ENCODE measurements around the gene TAL1.
"Not testable (repeated sequence)": the region's sequence is repeated elsewhere in the genome, so short reads cannot be mapped to it uniquely, and the experiment has no call there.

TAL1 gene

DNA sequence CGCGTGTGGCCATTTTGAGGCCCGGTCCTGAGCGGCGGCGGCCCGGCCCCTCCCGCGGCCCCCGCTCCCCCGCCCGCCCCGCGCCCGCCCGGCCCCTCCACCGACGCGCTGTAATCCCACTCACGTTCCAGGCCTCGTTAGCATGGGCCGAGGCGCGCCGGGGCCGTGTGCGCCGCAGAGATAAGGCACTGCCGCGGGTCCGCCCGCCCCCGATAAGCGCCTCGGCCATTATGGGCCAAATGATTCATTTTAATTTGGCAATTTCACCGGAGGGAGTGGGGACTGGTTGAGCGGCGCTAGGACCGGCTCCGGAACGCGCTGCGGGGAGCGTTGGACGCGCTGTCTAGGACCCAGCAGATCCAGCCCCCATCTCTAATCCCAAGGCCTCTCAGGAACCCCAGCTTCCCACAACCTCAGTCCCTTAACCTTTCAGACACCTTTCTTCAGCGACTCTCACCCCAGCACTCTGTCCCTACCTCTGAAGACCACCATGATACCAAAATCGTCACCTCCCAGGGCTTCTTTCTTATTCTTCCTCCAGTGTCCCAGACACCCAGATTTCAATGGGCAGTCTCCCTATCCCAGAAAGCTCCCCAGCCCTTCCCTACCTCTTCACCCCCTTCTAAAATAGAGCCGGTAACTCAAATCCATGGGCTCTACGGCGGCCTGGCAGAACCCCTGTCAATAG is at the start of gene TAL1:
Gene TAL1 (minus strand): TSS at position 39 of the 688 bp plus-strand sequence. CDS start 6,337 bp downstream, outside the sequence.
- Histone ChIP-seq H3K4me1 (ENCODE audit: insufficient read depth, low read length) (0 out of 2 replicates have a peak, but pooled peaks cover 6% of the 10 kb centered on the region), H3K9me3 (ENCODE audit: control insufficient read depth, insufficient read depth, low read length) (no peaks in the 10 kb centered on the region), H3K9ac (ENCODE audit: low read depth, low read length) (peak within 1 kb of the TSS; percentile 43; the same call in 1 of the 2 replicates), H3K36me3 (ENCODE audit: insufficient read depth, low read length) (no peaks in the 10 kb centered on the region)

- Histone ChIP-seq H3K9ac (ENCODE audit: low read depth, low read length) (no peak overlapping the region), H3K4me1 (ENCODE audit: insufficient read depth, low read length) (no peaks in the 10 kb centered on the region), H3K36me3 (ENCODE audit: insufficient read depth, low read length) (peaks cover 16% of the 10 kb centered on the region), H3K9me3 (ENCODE audit: control insufficient read depth, insufficient read depth, low read length) (no peaks in the 10 kb centered on the region)
Measured at GRCh38 chr1:47280142-47280541, 48.1 kb upstream of the TAL1 start.

DNA sequence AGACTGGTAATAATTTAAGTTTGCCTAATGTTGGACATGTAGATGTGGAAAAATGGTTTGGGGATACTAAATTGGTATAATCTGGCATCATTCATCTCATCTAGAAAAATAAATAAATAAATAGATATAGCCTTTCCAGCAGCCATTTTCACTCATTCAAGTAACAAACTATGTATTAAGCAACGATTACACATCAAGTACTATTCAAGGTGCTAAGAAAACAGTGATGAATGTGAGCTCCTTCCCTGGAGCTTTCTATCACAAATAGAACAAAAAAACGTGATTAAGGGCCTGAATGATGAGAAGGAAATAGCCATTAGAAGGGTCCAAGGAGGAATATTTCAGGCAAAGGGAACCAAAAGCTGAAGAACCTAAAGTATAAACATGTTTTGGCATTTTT is 44.8 kb upstream of the TAL1 start:
- H3K36me3 ChIP-seq (ENCODE audit: insufficient read depth, low read length), result peaks cover 13% of the 10 kb centered on the region
- no peaks in the 10 kb centered on the region for H3K4me1 ChIP-seq (ENCODE audit: insufficient read depth, low read length)
- H3K9me3 ChIP-seq (ENCODE audit: control insufficient read depth, insufficient read depth, low read length), result no peaks in the 10 kb centered on the region
- H3K9ac ChIP-seq (ENCODE audit: low read depth, low read length), result no peak overlapping the region

DNA sequence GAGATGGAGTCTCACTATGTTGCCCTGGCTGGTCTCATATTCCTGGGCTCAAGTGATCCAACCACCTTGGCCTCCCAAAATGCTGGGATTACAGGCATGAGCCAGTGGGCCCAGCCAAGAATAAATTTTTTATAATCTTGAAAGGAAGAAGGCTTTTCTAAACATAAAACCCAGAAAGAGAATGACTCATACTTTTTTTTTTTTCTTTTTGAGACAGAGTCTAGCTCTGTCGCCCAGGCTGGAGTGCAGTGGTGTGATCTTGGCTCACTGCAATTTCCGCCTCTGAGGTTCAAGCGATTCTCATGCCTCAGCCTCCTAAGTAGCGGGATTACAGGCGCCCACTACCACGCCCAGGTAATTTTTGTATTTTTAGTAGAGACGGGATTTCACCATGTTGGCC is 43.8 kb upstream of the TAL1 start:
- H3K36me3 ChIP-seq (ENCODE audit: insufficient read depth, low read length), result peaks cover 18% of the 10 kb centered on the region
- not testable (repeated sequence) for H3K4me1 ChIP-seq (ENCODE audit: insufficient read depth, low read length); H3K9ac ChIP-seq (ENCODE audit: low read depth, low read length); H3K9me3 ChIP-seq (ENCODE audit: control insufficient read depth, insufficient read depth, low read length)

DNA sequence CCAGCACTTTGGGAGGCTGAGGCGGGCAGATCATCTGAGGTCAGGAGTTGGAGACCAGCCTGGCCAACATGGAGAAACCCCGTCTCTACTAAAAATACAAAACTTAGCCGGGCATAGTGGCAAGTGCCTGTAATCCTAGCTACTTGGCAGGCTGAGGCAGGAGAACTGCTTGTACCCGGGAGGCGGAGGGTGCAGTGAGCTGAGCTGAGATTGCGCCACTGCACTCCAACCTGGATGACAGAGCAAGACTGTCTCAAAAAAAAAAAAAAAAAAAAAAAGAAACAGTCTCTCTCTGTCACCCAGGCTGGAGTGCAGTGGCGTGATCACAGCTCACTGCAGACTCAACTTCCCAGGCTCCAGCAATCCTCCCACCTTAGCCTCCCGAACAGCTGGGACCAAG is 33.5 kb upstream of the TAL1 start:
- H3K9me3 ChIP-seq (ENCODE audit: control insufficient read depth, insufficient read depth, low read length); H3K4me1 ChIP-seq (ENCODE audit: insufficient read depth, low read length); H3K9ac ChIP-seq (ENCODE audit: low read depth, low read length): not testable (repeated sequence)
- H3K36me3 ChIP-seq (ENCODE audit: insufficient read depth, low read length), result peaks cover 12% of the 10 kb centered on the region

GRCh38 chr1:47262787-47263413 is 30.9 kb upstream of the TAL1 start:
- no peaks in the 10 kb centered on the region for H3K4me1 ChIP-seq (ENCODE audit: insufficient read depth, low read length)
- H3K36me3 ChIP-seq (ENCODE audit: insufficient read depth, low read length), result peaks cover 9% of the 10 kb centered on the region
- no peaks in the 10 kb centered on the region for H3K9me3 ChIP-seq (ENCODE audit: control insufficient read depth, insufficient read depth, low read length)
- H3K9ac ChIP-seq (ENCODE audit: low read depth, low read length), result no peak overlapping the region

DNA sequence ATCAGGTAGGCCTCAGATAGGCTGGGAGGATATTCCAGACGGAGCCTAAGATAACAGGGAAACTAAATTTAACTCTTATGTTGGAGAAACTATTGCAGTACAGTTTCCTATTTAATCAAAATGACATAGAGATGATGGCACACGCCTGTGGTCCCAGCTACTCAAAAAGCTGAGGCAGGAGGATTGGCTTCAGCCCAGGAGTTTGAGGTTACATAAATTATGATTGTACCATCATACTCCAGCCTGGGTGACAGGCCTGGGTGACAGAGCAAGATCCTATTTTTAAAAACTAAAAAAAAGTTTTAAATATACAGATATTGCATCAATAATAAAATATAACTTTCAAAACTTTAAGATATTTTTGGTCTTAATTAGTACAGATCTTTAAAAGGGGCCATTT is 25.2 kb upstream of the TAL1 start:
- Histone ChIP-seq H3K9me3 (ENCODE audit: control insufficient read depth, insufficient read depth, low read length) (no peaks in the 10 kb centered on the region), H3K9ac (ENCODE audit: low read depth, low read length) (no peak overlapping the region), H3K4me1 (ENCODE audit: insufficient read depth, low read length) (no peaks in the 10 kb centered on the region), H3K36me3 (ENCODE audit: insufficient read depth, low read length) (peaks cover 8% of the 10 kb centered on the region)

DNA sequence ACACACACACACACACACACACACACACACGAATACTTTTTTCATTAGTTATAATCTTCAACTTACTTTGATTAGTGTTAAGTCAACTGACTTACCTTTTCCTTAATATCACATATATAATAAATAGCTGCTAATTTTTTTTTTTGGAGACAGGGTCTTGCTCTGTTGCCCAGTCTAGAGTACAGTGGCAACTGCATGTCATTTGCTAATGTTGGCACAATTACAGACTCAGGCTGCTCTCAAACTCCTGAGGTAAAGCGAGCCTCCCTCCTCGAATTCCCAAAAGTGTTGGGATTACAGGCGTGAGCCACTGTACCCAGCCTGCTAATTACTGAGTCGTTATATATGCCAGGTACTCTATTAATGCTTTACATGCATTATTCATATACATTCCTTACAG is 20.8 kb upstream of the TAL1 start:
- H3K9me3 ChIP-seq (ENCODE audit: control insufficient read depth, insufficient read depth, low read length), result no peaks in the 10 kb centered on the region
- no peak overlapping the region for H3K9ac ChIP-seq (ENCODE audit: low read depth, low read length)
- no peaks in the 10 kb centered on the region for H3K4me1 ChIP-seq (ENCODE audit: insufficient read depth, low read length)
- H3K36me3 ChIP-seq (ENCODE audit: insufficient read depth, low read length), result peaks cover 3% of the 10 kb centered on the region

DNA sequence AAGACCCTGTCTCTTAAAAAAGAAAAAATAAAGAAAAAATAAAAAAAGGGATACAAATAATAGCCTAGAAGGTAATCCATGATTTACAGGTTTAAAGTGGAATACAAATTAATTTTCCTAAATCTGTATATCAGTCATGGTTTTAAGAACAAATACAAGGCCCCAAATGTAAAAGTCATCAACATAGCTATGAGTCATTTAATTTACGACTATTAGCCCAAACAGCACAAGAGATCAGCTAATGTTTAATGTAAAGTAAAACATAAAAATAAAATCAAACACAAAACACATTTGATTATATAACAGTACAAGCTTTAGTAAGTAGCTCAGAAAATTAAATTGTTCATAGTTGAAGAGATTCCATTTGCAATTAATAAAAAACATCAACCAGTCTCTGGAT is 20.3 kb upstream of the TAL1 start:
- H3K9ac ChIP-seq (ENCODE audit: low read depth, low read length), result no peak overlapping the region
- H3K4me1 ChIP-seq (ENCODE audit: insufficient read depth, low read length), result no peaks in the 10 kb centered on the region
- H3K36me3 ChIP-seq (ENCODE audit: insufficient read depth, low read length), result peaks cover 3% of the 10 kb centered on the region
- no peaks in the 10 kb centered on the region for H3K9me3 ChIP-seq (ENCODE audit: control insufficient read depth, insufficient read depth, low read length)

DNA sequence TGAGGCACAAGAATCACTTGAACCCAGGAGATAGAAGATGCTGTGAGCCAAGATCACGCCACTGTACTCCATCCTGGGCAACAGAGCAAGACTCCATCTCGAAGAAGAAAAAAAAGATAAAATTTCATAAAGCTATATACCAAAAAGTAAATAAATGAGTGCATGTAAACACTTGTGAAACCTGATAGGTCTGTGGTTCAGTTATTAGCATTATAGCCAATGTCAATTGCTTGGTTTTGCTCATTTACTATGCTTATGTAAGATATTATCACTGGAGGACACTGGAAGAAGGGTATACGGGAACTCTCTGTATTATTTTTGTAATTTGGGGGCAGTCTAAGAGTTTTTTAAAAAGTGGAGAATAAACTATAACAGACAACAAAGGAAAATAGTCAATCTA is 17.7 kb upstream of the TAL1 start:
- H3K9me3 ChIP-seq (ENCODE audit: control insufficient read depth, insufficient read depth, low read length), result no peaks in the 10 kb centered on the region
- H3K36me3 ChIP-seq (ENCODE audit: insufficient read depth, low read length), result peaks cover 3% of the 10 kb centered on the region; the same call in 1 of the 2 replicates
- no peaks in the 10 kb centered on the region for H3K4me1 ChIP-seq (ENCODE audit: insufficient read depth, low read length)
- H3K9ac ChIP-seq (ENCODE audit: low read depth, low read length), result no peak overlapping the region

DNA sequence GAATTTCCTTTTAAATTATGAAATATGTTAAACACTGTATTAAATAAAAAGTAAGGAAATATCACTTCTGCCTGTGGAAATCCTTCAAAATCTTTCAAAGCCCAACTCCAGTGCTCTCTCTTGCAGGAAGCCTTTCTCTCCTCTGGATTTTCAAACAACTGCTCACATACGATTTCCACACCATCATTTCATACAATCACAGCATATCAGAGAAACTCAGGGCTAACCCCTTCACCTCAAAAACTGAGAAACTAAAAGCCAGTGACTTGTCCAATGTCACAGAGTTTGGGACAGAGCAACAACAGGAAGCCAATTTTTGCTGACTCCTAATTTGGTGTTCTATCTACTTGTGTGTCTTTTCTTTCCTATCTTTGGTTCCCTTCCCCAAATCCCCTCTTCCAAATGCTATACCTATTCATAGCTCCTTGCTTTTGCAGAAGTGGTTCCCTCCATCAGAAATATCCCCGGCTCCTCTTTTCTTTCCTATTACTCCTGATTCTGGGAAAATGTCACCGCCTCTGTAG is 12.4 kb upstream of the TAL1 start:
- Histone ChIP-seq H3K4me1 (ENCODE audit: insufficient read depth, low read length) (peaks cover 4% of the 10 kb centered on the region; the same call in 1 of the 2 replicates), H3K36me3 (ENCODE audit: insufficient read depth, low read length) (no peaks in the 10 kb centered on the region), H3K9me3 (ENCODE audit: control insufficient read depth, insufficient read depth, low read length) (no peaks in the 10 kb centered on the region), H3K9ac (ENCODE audit: low read depth, low read length) (no peak overlapping the region)

DNA sequence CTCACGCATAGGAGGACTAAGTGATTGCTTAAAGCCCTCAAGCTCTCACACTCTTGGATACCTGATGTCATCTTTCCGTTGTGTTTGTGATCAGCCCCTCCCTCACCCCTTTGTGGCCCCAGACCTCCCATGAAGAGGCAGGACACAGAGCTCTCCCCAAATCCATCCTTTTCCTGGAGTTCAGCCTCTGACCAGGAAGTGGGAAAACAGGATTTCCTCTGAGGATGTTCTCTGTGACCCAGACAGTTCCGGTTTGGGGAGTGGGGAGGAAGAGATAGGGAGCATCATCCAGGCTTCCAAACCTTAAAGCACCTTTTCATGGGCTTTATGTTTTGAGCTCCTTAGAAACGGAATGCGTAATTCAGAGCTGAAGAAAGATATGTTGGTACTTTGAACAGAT is 11.9 kb upstream of the TAL1 start:
- Histone ChIP-seq H3K36me3 (ENCODE audit: insufficient read depth, low read length) (no peaks in the 10 kb centered on the region), H3K9ac (ENCODE audit: low read depth, low read length) (no peak overlapping the region), H3K4me1 (ENCODE audit: insufficient read depth, low read length) (peaks cover 4% of the 10 kb centered on the region; the same call in 1 of the 2 replicates), H3K9me3 (ENCODE audit: control insufficient read depth, insufficient read depth, low read length) (no peaks in the 10 kb centered on the region)

- Histone ChIP-seq H3K4me1 (ENCODE audit: insufficient read depth, low read length) (peaks cover 4% of the 10 kb centered on the region; the same call in 1 of the 2 replicates), H3K9ac (ENCODE audit: low read depth, low read length) (no peak overlapping the region), H3K36me3 (ENCODE audit: insufficient read depth, low read length) (no peaks in the 10 kb centered on the region), H3K9me3 (ENCODE audit: control insufficient read depth, insufficient read depth, low read length) (no peaks in the 10 kb centered on the region)
Measured at GRCh38 chr1:47241114-47242113, 9.4 kb upstream of the TAL1 start.

- Histone ChIP-seq H3K4me1 (ENCODE audit: insufficient read depth, low read length) (peaks cover 4% of the 10 kb centered on the region; the same call in 1 of the 2 replicates), H3K9ac (ENCODE audit: low read depth, low read length) (no peak overlapping the region), H3K36me3 (ENCODE audit: insufficient read depth, low read length) (no peaks in the 10 kb centered on the region), H3K9me3 (ENCODE audit: control insufficient read depth, insufficient read depth, low read length) (no peaks in the 10 kb centered on the region)
Measured at GRCh38 chr1:47238935-47239592, 7.0 kb upstream of the TAL1 start.

Measured in ES-I3 (cell line).